Keratinocyte (primary cell): ENCODE data around the gene NAT9. TPM values are rescaled to one million over a fixed set of nuclear protein-coding genes. Genes with fewer than 3 reads are reported as not detected.

Experiments used
- DNase-seq: peaks from one replicate; pipeline ENCODE4 v3.0.0-alpha.2; 2011; ENCODE audit warnings: low read depth, missing footprints, low spot score
- FAIRE-seq: peaks from 2 replicates; lab custom pipeline; 2011; peaks lifted over from hg19 to GRCh38; lab: Jason Lieb, UNC
- H2AFZ ChIP-seq: 2 replicates; pipeline ENCODE4 v1.6.0; 2012; ENCODE audit warnings: low read length, control low read depth, inconsistent platforms; ENCODE audit not compliant: control insufficient read depth
- H3K27ac ChIP-seq: 2 replicates; pipeline ENCODE4 v1.5.1; 2011; ENCODE audit warnings: low read length; ENCODE audit not compliant: control insufficient read depth, insufficient read depth
- H3K27me3 ChIP-seq: 3 replicates; pipeline ENCODE4 v1.6.0; 2011; ENCODE audit warnings: low read length; ENCODE audit not compliant: control insufficient read depth, insufficient read depth; ENCODE audit errors: extremely low read depth
- H3K36me3 ChIP-seq, 2 experiments: 2 replicates in 1 of 2; 3 replicates in 1 of 2; pipeline ENCODE4 v1.5.1; 2011; ENCODE audit warnings: low read length in 2 of 2, mild to moderate bottlenecking in 1 of 2; ENCODE audit not compliant: control insufficient read depth in 2 of 2, insufficient read depth in 2 of 2; ENCODE audit errors: extremely low read depth in 1 of 2
- H3K4me1 ChIP-seq: 3 replicates; pipeline ENCODE4 v1.5.1; 2011; ENCODE audit warnings: low read length; ENCODE audit not compliant: control insufficient read depth, insufficient read depth; ENCODE audit errors: extremely low read depth
- H3K4me2 ChIP-seq: 3 replicates; pipeline ENCODE4 v1.6.0; 2011; ENCODE audit warnings: low read depth, low read length; ENCODE audit not compliant: control insufficient read depth, insufficient read depth; ENCODE audit errors: extremely low read depth
- H3K4me3 ChIP-seq, 3 experiments: fragments of 200-600 bp in 1 of 3; sonication (generic) in 1 of 3; 2 replicates in 2 of 3; 3 replicates in 1 of 3; pipeline ENCODE4 v1.5.1; 2011 to 2016; ENCODE audit warnings: low read length in 3 of 3, mild to moderate bottlenecking in 3 of 3, control low read depth in 2 of 3, inconsistent platforms in 1 of 3, low read depth in 1 of 3, mixed read lengths in 1 of 3, mixed run types in 1 of 3, moderate library complexity in 1 of 3; ENCODE audit not compliant: control insufficient read depth in 2 of 3, insufficient read depth in 2 of 3; ENCODE audit errors: extremely low read depth in 1 of 3
- H3K79me2 ChIP-seq: 2 replicates; pipeline ENCODE4 v1.6.0; 2012; ENCODE audit warnings: low read length; ENCODE audit not compliant: control insufficient read depth, insufficient read depth
- H3K9ac ChIP-seq: 3 replicates; pipeline ENCODE4 v1.6.0; 2011; ENCODE audit warnings: low read length; ENCODE audit not compliant: control insufficient read depth, insufficient read depth; ENCODE audit errors: extremely low read depth
- H3K9me1 ChIP-seq: 3 replicates; pipeline ENCODE4 v1.6.0; 2011; ENCODE audit warnings: low read length; ENCODE audit not compliant: control insufficient read depth, insufficient read depth; ENCODE audit errors: extremely low read depth
- H3K9me3 ChIP-seq: 2 replicates; pipeline ENCODE4 v1.5.1; 2012; ENCODE audit warnings: low read depth, low read length; ENCODE audit not compliant: control insufficient read depth
- H4K20me1 ChIP-seq: 3 replicates; pipeline ENCODE4 v1.6.0; 2011; ENCODE audit warnings: low read length; ENCODE audit not compliant: control insufficient read depth, insufficient read depth; ENCODE audit errors: extremely low read depth
- EZH2 ChIP-seq: IDR thresholded peaks from one replicate; pipeline ENCODE4 v1.6.1; 2012; ENCODE audit warnings: inconsistent platforms, mild to moderate bottlenecking, low read length, moderate library complexity
- dilution Hi-C: fragments of 300-500 bp; cut with MboI; formaldehyde crosslinking; loops from one replicate; pipeline ENCODE4 v1.7.0; 2020; ENCODE audit warnings: low sequenced_read_pairs; ENCODE audit not compliant: extremely low pct_ligation_motif_present
- polyA plus RNA-seq, 5 experiments: library from polyadenylated mRNA; depleted of rRNA in 3 of 5; stranded (reverse) in 3 of 5; stranded (forward) in 1 of 5; unstranded in 1 of 5; fragments of >200 nt; gene quantifications; 1 replicate in 1 of 5; 2 replicates in 3 of 5; 3 replicates in 1 of 5; pipeline versions ENCODE4 v1.2.1 to v1.2.3, GENCODE V29; 2011 to 2012; ENCODE audit warnings: missing spikeins in 2 of 5, low read depth in 1 of 5, low replicate concordance in 1 of 5
- TF ChIP-seq, protein P1 (sequence below), 3 experiments: IDR thresholded peaks in 1 of 3; conservative IDR thresholded peaks in 1 of 3; optimal IDR thresholded peaks in 1 of 3; 2 replicates in 2 of 3; 3 replicates in 1 of 3; pipeline versions ENCODE3 to v1.5.1; 2011; ENCODE audit warnings: low read length in 3 of 3, mild to moderate bottlenecking in 3 of 3, moderate library complexity in 2 of 3, control low read depth in 1 of 3, inconsistent platforms in 1 of 3; ENCODE audit not compliant: insufficient read depth in 2 of 3; ENCODE audit errors: extremely low read depth in 1 of 3

The NAT9 gene
- polyA plus RNA-seq, 1 donor (not counting 4 experiments of a cell fraction or from before 2014, with no cell fraction given) = 34.6 TPM

DNA sequence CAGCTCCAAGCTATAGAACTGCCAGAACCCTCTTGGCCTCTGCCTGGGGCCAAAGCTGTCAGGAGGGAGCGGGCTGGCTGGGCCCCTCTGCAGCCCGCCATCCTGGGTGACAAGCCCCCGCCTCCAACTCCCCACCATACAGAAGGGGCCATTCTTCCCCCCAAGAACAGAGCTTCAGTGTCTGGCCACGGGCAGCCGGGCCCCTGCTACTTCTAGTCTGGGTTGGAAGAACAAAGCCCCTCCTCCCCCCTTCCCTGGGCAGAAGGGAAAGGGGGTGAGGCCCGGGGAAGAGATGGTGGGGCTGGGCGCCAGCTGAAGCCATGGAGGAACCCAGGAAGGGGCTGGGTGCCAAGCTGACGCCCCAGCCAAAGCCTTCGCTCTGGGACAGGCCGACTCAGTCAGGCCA lies 9.0 kb downstream of the NAT9 start:
- dilution Hi-C loops = no loop called here
- H3K79me2 ChIP-seq = peaks cover 2% of the 10 kb centered on the region
- FAIRE-seq = no peak

DNA sequence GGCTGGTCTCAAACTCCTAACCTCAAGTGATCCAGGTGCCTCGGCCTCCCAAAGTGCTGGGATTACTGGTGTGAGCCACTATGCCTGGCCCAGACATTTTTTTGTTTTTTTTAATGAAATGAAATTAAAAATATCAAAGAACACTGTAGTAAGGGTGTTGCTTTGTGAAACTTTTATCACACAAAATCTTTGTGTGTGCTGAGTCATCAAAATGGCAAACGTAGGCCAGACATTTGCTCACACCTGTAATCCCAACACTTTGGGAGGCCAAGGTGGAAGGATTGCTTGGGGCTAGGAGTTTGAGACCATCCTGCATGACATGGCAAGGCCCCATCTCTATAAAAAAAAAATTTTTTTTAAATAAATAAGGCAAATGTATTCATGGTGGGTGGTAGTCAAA lies 9.7 kb downstream of the NAT9 start:
- Histone ChIP-seq H3K4me1 (no peaks in the 10 kb centered on the region), H3K9ac (no peak overlapping the region), H4K20me1 (no peaks in the 10 kb centered on the region), H3K4me2 (no peak overlapping the region), H3K27ac (no peak overlapping the region), H3K9me3 (no peaks in the 10 kb centered on the region), H3K4me3 (no peak overlapping the region), H3K79me2 (peaks cover 8% of the 10 kb centered on the region), H3K27me3 (no peaks in the 10 kb centered on the region), H3K9me1 (no peaks in the 10 kb centered on the region), H2AFZ (no peak overlapping the region), H3K36me3 (peaks cover 12 to 28% of the 10 kb centered on the region in 2 experiments)
- DNase-seq (no peak), FAIRE-seq (no peak)
- dilution Hi-C loops = no loop called here
- TF ChIP-seq, protein P1, sequence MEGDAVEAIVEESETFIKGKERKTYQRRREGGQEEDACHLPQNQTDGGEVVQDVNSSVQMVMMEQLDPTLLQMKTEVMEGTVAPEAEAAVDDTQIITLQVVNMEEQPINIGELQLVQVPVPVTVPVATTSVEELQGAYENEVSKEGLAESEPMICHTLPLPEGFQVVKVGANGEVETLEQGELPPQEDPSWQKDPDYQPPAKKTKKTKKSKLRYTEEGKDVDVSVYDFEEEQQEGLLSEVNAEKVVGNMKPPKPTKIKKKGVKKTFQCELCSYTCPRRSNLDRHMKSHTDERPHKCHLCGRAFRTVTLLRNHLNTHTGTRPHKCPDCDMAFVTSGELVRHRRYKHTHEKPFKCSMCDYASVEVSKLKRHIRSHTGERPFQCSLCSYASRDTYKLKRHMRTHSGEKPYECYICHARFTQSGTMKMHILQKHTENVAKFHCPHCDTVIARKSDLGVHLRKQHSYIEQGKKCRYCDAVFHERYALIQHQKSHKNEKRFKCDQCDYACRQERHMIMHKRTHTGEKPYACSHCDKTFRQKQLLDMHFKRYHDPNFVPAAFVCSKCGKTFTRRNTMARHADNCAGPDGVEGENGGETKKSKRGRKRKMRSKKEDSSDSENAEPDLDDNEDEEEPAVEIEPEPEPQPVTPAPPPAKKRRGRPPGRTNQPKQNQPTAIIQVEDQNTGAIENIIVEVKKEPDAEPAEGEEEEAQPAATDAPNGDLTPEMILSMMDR (optimal IDR thresholded peaks at IDR 0.05 in 1 of 3, IDR thresholded peaks at IDR 0.05 in 1 of 3, conservative IDR thresholded peaks at IDR 0.05 in 1 of 3; ENCODE audit: extremely low read depth in 1 of 3, insufficient read depth in 2 of 3, low read length in 3 of 3) = no peak
- no peak for TF ChIP-seq EZH2

More for the DNA sequence above, 9.0 kb downstream of the NAT9 start:
- no peak overlapping the region for H3K9ac ChIP-seq
- DNase-seq = no peak
- H2AFZ ChIP-seq = no peak overlapping the region
- no peak overlapping the region for H3K27ac ChIP-seq
- no peaks in the 10 kb centered on the region for H4K20me1 ChIP-seq
- no peaks in the 10 kb centered on the region for H3K27me3 ChIP-seq
- H3K9me3 ChIP-seq = no peaks in the 10 kb centered on the region
- H3K4me1 ChIP-seq = no peaks in the 10 kb centered on the region
- H3K4me3 ChIP-seq = no peak overlapping the region
- H3K4me2 ChIP-seq = no peak overlapping the region
- TF ChIP-seq, protein P1 (optimal IDR thresholded peaks at IDR 0.05 in 1 of 3, IDR thresholded peaks at IDR 0.05 in 1 of 3, conservative IDR thresholded peaks at IDR 0.05 in 1 of 3; ENCODE audit: extremely low read depth in 1 of 3, insufficient read depth in 2 of 3, low read length in 3 of 3) = no peak
- no peak for TF ChIP-seq EZH2
- peaks cover 18 to 35% of the 10 kb centered on the region in 2 experiments for H3K36me3 ChIP-seq
- H3K9me1 ChIP-seq = no peaks in the 10 kb centered on the region
